Activated CD4-positive, alpha-beta T cell treated with anti-CD3 and anti-CD28 coated beads for 36 hours (primary cell): ENCODE results near the gene ANGPTL3. TPM values are rescaled to one million over a fixed set of nuclear protein-coding genes. Genes with fewer than 3 reads are reported as not detected.
"Not testable (repeated sequence)": the region's sequence is repeated elsewhere in the genome, so short reads cannot be mapped to it uniquely, and the experiment has no call there.

Experiments
- ATAC-seq: fragments of 200-7000 bp; cut with Tn5 transposase; one replicate; pipeline ENCODE4 v1.10.0; 2021; ENCODE audit warnings: mild to moderate bottlenecking, moderate library complexity
- CTCF ChIA-PET: fragments of 350-600 bp; sonication (Branson Sonifier 250); formaldehyde crosslinking; loops from one replicate; lab custom pipeline; 2021; ENCODE audit warnings: antibody characterized with exemption; lab: Charles Lee
- POLR2A ChIA-PET: fragments of 350-600 bp; sonication (Branson Sonifier 250); formaldehyde crosslinking; loops from one replicate; lab custom pipeline; 2021; ENCODE audit warnings: antibody characterized with exemption, inconsistent platforms; lab: Charles Lee
- DNase-seq: peaks from one replicate; pipeline ENCODE4 v3.0.0-alpha.2; 2020
- H3K27ac Mint-ChIP-seq: one replicate; pipeline ENCODE4 v1.8.0; 2021; ENCODE audit warnings: mixed read lengths
- H3K27me3 Mint-ChIP-seq: one replicate; pipeline ENCODE4 v1.8.0; 2021; ENCODE audit warnings: mixed read lengths
- H3K36me3 Mint-ChIP-seq: one replicate; pipeline ENCODE4 v1.8.0; 2021; ENCODE audit warnings: low read depth, mixed read lengths
- H3K4me1 Mint-ChIP-seq: one replicate; pipeline ENCODE4 v1.8.0; 2021; ENCODE audit warnings: mixed read lengths
- H3K4me3 Mint-ChIP-seq: one replicate; pipeline ENCODE4 v1.8.0; 2021; ENCODE audit warnings: mild to moderate bottlenecking, moderate library complexity, mixed read lengths
- H3K9me3 Mint-ChIP-seq: one replicate; pipeline ENCODE4 v1.8.0; 2021; ENCODE audit warnings: low read depth, mixed read lengths
- intact Hi-C, 2 experiments: fragments of 100-400 bp; cut with DNase I in 1 of 2; cut with micrococcal nuclease in 1 of 2; formaldehyde crosslinking; loops; one replicate each; pipeline versions ENCODE4 v1.14.2 to v1.15.1; 2022 to 2024; cut with DNase I, micrococcal nuclease
- total RNA-seq, 2 experiments: library from RNA; stranded (reverse); gene quantifications; one replicate each; pipeline ENCODE4 v1.2.3, GENCODE V29; 2021

The ANGPTL3 gene
- total RNA-seq, 2 experiments from 2014 or later: not detected

DNA sequence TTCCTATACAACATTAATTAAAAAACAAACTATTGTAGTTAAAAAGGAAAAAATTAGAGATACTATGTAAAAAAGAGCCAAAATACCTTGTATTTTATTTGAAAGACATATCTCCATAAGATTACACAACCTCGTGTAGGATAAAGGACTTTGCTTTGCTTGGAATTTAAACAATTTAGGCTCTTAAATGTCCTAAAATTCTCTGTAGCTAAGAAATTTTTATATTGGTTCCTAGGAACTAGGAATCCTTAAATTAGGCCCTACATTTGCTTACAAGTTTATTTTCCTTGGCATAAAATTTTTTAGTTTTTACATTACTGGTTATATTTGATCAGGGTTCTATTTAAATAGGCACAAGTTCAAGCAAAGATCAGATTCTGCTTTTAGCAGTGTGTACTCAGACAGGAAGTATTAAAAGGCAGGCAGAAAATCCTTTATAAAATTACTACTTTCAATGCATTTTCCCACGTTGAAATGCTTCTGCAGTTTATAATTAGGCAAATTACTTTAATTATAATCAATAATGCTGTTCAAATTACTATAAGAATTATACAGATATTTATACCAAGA lies 3.4 kb upstream of the ANGPTL3 start:
- CTCF ChIA-PET: no interaction called here
- no peak overlapping the region for H3K4me3 Mint-ChIP-seq

DNA sequence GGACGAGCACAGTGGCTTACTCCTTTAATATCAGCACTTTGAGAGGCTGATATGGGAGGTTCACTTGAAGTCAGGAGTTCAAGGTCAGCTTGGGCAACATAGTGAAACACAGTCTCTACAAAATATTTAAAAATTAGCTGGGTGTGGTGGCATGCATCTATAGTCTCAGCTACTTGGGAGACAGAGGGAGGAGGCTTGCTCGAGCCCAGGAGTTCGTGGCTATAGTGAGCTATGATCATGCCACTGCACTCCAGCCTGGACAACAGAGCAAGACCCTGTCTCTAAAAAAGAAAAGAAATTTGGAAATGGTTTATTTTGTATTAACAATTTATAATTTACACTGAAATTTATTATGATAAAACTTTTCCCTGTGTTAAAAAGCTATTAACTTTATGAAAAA lies 1.7 kb upstream of the ANGPTL3 start:
- intact Hi-C loops: no loop called here
- DNase-seq (no peak), ATAC-seq (no peak)
- ChIA-PET CTCF (no interaction called here), POLR2A (no interaction called here)
- H3K4me3 Mint-ChIP-seq: no peak overlapping the region
- H3K9me3 Mint-ChIP-seq: no peaks in the 10 kb centered on the region
- no peak overlapping the region for H3K27ac Mint-ChIP-seq
- peaks cover 4% of the 10 kb centered on the region for H3K4me1 Mint-ChIP-seq
- no peaks in the 10 kb centered on the region for H3K27me3 Mint-ChIP-seq
- peaks cover 3% of the 10 kb centered on the region for H3K36me3 Mint-ChIP-seq

More for the DNA sequence above, 3.4 kb upstream of the ANGPTL3 start:
- H3K4me1 Mint-ChIP-seq: peaks cover under 1% of the 10 kb centered on the region
- no peak overlapping the region for H3K27ac Mint-ChIP-seq
- no peaks in the 10 kb centered on the region for H3K27me3 Mint-ChIP-seq
- POLR2A ChIA-PET: no interaction called here
- DNase-seq (no peak), ATAC-seq (no peak)
- intact Hi-C loops: no loop called here
- H3K36me3 Mint-ChIP-seq: peaks cover 4% of the 10 kb centered on the region
- no peaks in the 10 kb centered on the region for H3K9me3 Mint-ChIP-seq

DNA sequence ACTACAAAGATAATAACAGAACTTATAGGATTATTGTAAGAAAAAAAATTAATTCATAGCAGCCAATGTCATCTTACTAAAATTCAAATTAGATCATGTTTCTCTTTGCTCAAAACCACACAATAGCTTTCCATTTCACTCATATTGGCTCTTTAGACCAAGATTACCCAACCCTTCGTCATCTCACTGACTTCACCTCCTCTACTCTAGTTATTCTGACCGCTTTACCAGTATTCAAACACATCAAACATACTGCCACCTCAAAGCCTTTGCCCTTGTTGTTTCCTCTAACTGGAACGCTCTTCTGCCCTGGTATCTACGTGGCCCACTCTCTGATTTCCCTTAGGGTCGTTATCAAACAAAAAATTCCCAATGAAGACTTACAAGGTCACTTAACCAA lies 1.7 kb downstream of the ANGPTL3 start:
- H3K36me3 Mint-ChIP-seq: no peaks in the 10 kb centered on the region
- no peak overlapping the region for H3K27ac Mint-ChIP-seq
- CTCF ChIA-PET: no interaction called here
- POLR2A ChIA-PET: no interaction called here
- H3K4me1 Mint-ChIP-seq: peaks cover 4% of the 10 kb centered on the region
- intact Hi-C loops: no loop called here
- no peak overlapping the region for H3K4me3 Mint-ChIP-seq
- no peaks in the 10 kb centered on the region for H3K9me3 Mint-ChIP-seq
- ATAC-seq: peak; percentile 60
- H3K27me3 Mint-ChIP-seq: no peaks in the 10 kb centered on the region
- no peak for DNase-seq

DNA sequence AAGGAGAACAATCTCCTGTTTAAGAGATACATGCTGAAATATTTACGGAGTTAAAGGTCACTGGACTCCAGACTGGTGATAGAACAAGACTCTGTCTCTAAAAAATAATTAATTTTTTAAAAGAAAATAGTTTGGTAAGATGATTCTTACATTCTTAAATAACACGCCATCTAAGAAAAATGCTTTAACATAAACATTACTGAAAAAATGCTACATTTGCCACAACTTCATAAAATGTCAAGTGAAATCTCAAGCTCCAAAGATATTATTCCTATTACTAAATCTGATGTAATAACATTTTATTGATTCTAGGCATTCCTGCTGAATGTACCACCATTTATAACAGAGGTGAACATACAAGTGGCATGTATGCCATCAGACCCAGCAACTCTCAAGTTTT lies 4.1 kb downstream of the ANGPTL3 start:
- intact Hi-C loops: no loop called here
- Mint-ChIP-seq H3K9me3 (no peaks in the 10 kb centered on the region), H3K27me3 (no peaks in the 10 kb centered on the region), H3K4me1 (peaks cover 4% of the 10 kb centered on the region), H3K27ac (no peak overlapping the region), H3K36me3 (no peaks in the 10 kb centered on the region), H3K4me3 (no peak overlapping the region)
- DNase-seq (no peak), ATAC-seq (no peak)
- ChIA-PET CTCF (no interaction called here), POLR2A (no interaction called here)

DNA sequence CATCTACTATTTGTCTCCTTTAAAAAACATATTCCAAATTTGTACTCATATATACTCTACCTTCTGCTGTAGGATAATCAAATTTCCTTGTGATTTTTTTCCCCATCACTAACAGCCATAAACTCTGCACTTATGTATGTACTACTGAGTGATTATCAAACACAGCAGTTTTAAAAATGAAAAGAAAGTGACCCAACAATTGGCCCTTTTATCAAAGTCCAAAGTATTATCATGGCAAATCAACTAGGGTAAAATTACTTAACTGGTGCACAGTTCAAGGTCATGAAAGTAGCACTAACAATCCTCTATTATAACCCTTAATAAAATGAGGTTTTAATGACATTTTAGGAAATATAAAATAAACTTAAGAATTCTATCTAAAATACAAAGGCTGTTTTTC lies 11.6 kb downstream of the ANGPTL3 start:
- Mint-ChIP-seq H3K27me3 (no peaks in the 10 kb centered on the region), H3K36me3 (no peaks in the 10 kb centered on the region), H3K4me3 (no peak overlapping the region), H3K27ac (no peak overlapping the region), H3K9me3 (no peaks in the 10 kb centered on the region), H3K4me1 (no peaks in the 10 kb centered on the region)
- DNase-seq (no peak), ATAC-seq (no peak)
- ChIA-PET CTCF (no interaction called here), POLR2A (no interaction called here)
- intact Hi-C loops: no loop called here

DNA sequence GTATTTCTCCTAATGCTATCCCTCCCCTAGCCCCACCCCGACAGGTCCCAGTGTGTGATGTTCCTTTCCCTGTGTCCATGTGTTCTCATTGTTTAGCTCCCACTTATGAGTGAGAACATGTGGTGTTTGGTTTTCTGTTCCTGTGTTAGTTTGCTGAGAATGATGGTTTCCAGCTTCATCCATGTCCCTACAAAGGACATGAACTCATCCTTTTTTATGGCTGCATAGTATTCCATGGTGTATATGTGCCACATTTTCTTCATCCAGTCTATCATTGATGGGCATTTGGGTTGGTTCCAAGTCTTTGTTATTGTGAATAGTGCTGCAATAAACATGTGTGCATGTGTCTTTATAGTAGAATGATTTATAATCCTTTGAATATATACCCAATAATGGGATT lies 13.3 kb downstream of the ANGPTL3 start:
- DNase-seq, H3K27ac Mint-ChIP-seq, CTCF ChIA-PET, H3K4me1 Mint-ChIP-seq, ATAC-seq, H3K9me3 Mint-ChIP-seq, H3K36me3 Mint-ChIP-seq, POLR2A ChIA-PET, H3K27me3 Mint-ChIP-seq, intact Hi-C loops, H3K4me3 Mint-ChIP-seq: not testable (repeated sequence)

DNA sequence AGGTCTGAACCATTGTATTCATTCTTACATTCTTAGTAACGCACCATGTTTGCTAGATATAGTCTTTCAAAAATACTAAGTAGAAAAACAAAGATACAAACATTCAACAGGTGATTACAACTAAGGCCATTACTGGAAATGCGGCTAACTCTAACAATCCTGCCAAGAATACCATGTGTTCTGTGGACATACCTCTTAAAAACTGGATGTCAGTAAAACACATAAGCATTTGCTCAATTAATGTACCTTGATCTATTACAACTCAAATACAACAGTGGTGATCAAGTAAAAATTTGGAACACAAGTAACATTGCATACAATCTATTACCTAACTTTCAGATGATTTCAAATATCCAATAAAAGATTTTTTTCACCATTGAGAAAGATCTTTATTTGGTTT lies 15.4 kb downstream of the ANGPTL3 start:
- H3K4me3 Mint-ChIP-seq: no peak overlapping the region
- H3K4me1 Mint-ChIP-seq: no peaks in the 10 kb centered on the region
- H3K9me3 Mint-ChIP-seq: no peaks in the 10 kb centered on the region
- no peaks in the 10 kb centered on the region for H3K27me3 Mint-ChIP-seq
- H3K27ac Mint-ChIP-seq: no peak overlapping the region
- no peak for DNase-seq
- no peak for ATAC-seq
- intact Hi-C loops: no loop called here
- peaks cover 2% of the 10 kb centered on the region for H3K36me3 Mint-ChIP-seq
- POLR2A ChIA-PET: no interaction called here
- CTCF ChIA-PET: no interaction called here

DNA sequence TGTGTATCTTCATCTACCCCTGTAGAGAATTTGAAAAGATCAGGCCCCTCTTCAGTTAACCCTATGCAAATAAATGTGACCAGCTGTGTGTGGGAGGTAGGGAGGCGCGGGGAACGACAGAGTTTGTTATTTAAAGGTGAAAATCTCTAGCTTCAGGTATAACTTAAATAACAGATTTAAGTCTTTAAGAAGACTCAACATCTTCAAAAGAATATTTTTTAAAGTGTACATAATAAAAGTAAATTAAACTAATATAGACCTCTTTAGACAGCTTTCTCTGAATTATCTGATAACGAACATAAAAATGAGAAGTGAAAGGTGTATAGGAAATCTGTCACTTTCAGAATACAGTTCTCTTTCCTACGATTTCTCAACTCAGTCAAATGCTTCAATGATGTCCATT lies 16.0 kb downstream of the ANGPTL3 start:
- DNase-seq: no peak
- Mint-ChIP-seq H3K27me3 (no peaks in the 10 kb centered on the region), H3K4me1 (no peaks in the 10 kb centered on the region), H3K36me3 (peaks cover 2% of the 10 kb centered on the region), H3K4me3 (no peak overlapping the region), H3K9me3 (no peaks in the 10 kb centered on the region), H3K27ac (no peak overlapping the region)
- intact Hi-C loops: no loop called here
- no peak for ATAC-seq
- CTCF ChIA-PET: no interaction called here
- POLR2A ChIA-PET: no interaction called here

DNA sequence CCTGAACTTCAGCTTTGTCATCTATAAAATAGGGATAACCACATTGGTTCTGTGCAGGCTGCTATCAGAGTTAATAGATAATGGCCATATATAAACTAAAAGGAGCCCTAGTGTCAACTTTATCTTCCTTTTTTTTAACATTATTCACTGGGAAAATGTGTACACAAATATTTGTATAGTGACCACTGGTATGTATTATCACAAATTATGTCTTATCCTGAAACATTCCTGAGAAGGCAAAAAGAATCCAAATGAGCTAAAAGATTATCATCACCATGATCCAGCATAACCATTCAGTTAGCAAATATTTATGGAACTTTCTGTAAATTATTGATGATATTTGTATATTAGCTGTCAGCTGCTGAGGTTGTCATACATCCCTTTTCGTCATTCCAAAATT lies 16.6 kb downstream of the ANGPTL3 start:
- no peak for ATAC-seq
- no peaks in the 10 kb centered on the region for H3K4me1 Mint-ChIP-seq
- no peak for DNase-seq
- POLR2A ChIA-PET: no interaction called here
- H3K4me3 Mint-ChIP-seq: no peak overlapping the region
- H3K27ac Mint-ChIP-seq: no peak overlapping the region
- intact Hi-C loops: no loop called here
- no peaks in the 10 kb centered on the region for H3K9me3 Mint-ChIP-seq
- CTCF ChIA-PET: no interaction called here
- H3K27me3 Mint-ChIP-seq: no peaks in the 10 kb centered on the region
- H3K36me3 Mint-ChIP-seq: peaks cover 2% of the 10 kb centered on the region

DNA sequence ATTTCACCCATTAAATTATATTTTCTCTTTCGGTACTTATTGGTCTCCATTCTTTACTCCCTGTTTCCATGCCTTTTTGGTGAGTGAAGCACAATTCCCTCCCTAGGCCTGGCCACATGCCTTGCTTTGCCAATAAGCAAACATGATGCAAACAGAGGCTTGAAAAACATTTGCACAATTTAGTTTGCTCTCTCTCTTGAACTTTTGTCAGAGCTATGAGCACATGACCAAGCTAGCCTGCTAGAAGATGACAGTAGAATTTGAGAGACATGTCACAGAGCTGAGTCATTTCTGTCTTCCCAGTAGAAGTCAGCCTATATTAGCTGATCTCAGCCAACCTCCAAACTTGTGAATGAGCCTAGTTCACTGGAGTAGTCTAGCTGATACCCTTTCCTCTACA lies 24.6 kb downstream of the ANGPTL3 start:
- no peaks in the 10 kb centered on the region for H3K9me3 Mint-ChIP-seq
- ChIA-PET POLR2A (no interaction called here), CTCF (no interaction called here)
- DNase-seq: no peak
- no peak overlapping the region for H3K27ac Mint-ChIP-seq
- no peaks in the 10 kb centered on the region for H3K27me3 Mint-ChIP-seq
- no peak overlapping the region for H3K4me3 Mint-ChIP-seq
- ATAC-seq: peak; percentile 95
- intact Hi-C loops: loop anchor here in 1 of 2 experiments (5.0 kb wide), 1 partner anchor 65 kb away; the partner anchor contains the start of gene DOCK7
- H3K4me1 Mint-ChIP-seq: peaks cover 11% of the 10 kb centered on the region
- H3K36me3 Mint-ChIP-seq: peaks cover 7% of the 10 kb centered on the region

DNA sequence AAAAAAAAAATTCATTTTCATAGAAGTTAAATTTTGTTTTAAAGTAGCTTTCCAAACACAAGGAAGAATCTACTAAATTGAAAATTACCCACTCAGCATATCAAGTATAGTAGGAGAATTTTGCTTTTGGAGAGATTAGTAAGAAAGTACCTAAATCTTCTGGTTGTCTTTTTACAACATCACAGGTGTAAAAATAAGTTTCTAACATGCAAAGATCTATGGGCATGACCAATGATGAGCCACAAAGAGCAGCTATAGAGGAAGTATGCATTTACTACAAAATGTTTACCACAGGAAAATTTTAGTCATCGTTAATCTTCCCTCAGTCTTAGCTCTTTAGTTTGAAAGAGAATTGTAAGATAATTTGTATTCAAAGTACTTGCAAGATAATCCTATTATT lies 28.1 kb downstream of the ANGPTL3 start:
- no peak for DNase-seq
- no peak overlapping the region for H3K4me3 Mint-ChIP-seq
- H3K27me3 Mint-ChIP-seq: no peaks in the 10 kb centered on the region
- intact Hi-C loops: no loop called here
- H3K27ac Mint-ChIP-seq: no peak overlapping the region
- peak; percentile 66 for ATAC-seq
- H3K36me3 Mint-ChIP-seq: peaks cover 9% of the 10 kb centered on the region
- H3K4me1 Mint-ChIP-seq: peaks cover 11% of the 10 kb centered on the region
- ChIA-PET POLR2A (no interaction called here), CTCF (no interaction called here)
- H3K9me3 Mint-ChIP-seq: no peaks in the 10 kb centered on the region

DNA sequence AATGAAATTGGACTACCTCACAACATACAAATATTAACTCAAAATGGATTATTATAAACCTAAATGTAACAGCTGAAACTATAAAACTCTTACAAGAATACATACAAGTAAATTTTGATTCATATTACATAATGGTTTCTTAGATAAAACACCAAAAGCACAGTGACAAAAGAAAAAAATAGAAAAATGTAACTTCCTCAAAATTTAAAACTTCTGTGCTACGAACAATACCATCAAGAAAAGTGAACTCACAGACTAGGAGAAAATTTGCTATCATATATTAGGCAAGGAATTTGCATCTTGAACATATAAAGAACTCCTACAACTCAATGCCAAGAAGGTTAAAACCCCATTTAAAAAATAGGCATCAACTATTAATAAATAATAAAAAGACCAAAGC lies 31.2 kb downstream of the ANGPTL3 start:
- DNase-seq: no peak
- no peak for ATAC-seq
- H3K4me3 Mint-ChIP-seq: no peak overlapping the region
- peaks cover 9% of the 10 kb centered on the region for H3K4me1 Mint-ChIP-seq
- no peaks in the 10 kb centered on the region for H3K27me3 Mint-ChIP-seq
- H3K27ac Mint-ChIP-seq: no peak overlapping the region
- H3K9me3 Mint-ChIP-seq: no peaks in the 10 kb centered on the region
- ChIA-PET CTCF (no interaction called here), POLR2A (no interaction called here)
- peaks cover 18% of the 10 kb centered on the region for H3K36me3 Mint-ChIP-seq
- intact Hi-C loops: no loop called here
